ENCODE measurements around the gene PLA2G4F.

DNA sequence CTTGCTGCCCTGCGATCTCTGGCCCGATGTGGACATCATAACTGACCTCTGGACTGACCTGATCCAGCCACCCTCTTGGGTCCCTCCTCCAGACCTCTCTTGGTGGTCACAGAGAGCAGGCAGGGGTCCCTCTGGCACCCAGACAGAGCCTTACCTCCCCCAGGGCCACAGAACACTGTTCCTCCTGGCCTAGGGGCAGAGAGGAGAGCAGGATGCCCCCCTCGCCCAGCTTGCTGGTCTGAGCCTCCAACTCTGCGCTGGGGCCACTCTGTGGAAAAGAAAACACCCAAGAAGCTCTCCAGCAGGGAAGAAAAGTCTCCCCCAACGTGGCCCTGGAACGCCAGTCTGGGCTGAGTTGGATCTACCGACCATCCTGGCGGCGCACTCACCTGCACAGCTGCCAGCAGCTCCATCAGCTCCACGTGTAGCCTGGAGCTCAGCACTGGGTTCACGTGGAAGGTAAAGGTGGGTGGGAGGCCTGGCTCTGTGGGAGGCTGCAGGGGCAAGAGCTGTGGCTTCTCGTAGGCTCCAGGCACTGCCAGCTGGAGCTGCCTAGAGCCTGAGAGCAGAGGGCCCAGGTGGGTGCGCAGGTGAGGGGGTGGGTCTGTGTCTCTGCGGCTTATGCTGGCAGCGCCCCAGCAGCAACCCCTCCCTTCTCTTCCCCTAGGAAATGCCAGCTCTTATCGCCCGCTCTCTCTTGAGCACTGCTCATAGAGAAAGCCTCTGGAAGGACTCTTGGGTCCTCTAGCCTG is 6.0 kb downstream of the PLA2G4F start:
- TF ChIP-seq, protein P1, sequence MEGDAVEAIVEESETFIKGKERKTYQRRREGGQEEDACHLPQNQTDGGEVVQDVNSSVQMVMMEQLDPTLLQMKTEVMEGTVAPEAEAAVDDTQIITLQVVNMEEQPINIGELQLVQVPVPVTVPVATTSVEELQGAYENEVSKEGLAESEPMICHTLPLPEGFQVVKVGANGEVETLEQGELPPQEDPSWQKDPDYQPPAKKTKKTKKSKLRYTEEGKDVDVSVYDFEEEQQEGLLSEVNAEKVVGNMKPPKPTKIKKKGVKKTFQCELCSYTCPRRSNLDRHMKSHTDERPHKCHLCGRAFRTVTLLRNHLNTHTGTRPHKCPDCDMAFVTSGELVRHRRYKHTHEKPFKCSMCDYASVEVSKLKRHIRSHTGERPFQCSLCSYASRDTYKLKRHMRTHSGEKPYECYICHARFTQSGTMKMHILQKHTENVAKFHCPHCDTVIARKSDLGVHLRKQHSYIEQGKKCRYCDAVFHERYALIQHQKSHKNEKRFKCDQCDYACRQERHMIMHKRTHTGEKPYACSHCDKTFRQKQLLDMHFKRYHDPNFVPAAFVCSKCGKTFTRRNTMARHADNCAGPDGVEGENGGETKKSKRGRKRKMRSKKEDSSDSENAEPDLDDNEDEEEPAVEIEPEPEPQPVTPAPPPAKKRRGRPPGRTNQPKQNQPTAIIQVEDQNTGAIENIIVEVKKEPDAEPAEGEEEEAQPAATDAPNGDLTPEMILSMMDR (IDR thresholded peaks at IDR 0.05) = no peak
- TF ChIP-seq POLR2A (IDR thresholded peaks at IDR 0.05) = no peak
